IMR-90 (cell line): Measurements from ENCODE around the gene HARS1. TPM values are rescaled to one million over a fixed set of nuclear protein-coding genes. Genes with fewer than 3 reads are reported as not detected.

Experiments used
- ATAC-seq: fragments of 200-7000 bp; cut with Tn5 transposase; 2 replicates; pipeline ENCODE4 v1.9.1; 2020; ENCODE audit warnings: low read depth, mild to moderate bottlenecking, moderate library complexity
- BruUV-seq: library from RNA; stranded (reverse); fragments of 400-500 nt; replicated peaks from 2 replicates; lab custom pipeline; 2021; lab: Mats Ljungman, UMichigan
- CTCF ChIA-PET: fragments of 300-600 bp; formaldehyde crosslinking; extraction: SDS; loops from one replicate; lab custom pipeline; 2021; ENCODE audit warnings: antibody characterized with exemption; lab: Yijun Ruan, JAX
- POLR2A ChIA-PET: fragments of 300-600 bp; sonication (Branson Sonifier 250); formaldehyde crosslinking; loops from one replicate; lab custom pipeline; 2022; ENCODE audit warnings: antibody characterized with exemption; ENCODE audit not compliant: unreplicated experiment; lab: Charles Lee
- DNase-seq: peaks from one replicate; pipeline ENCODE4 v3.0.0; 2013
- H2AFZ ChIP-seq: replicated peaks from 2 replicates; pipeline ENCODE3; 2013; ENCODE audit warnings: low read length, mild to moderate bottlenecking; ENCODE audit not compliant: poor library complexity
- H2AK5ac ChIP-seq: 2 replicates; pipeline ENCODE4 v1.6.1; 2013; ENCODE audit warnings: low read depth, low read length, inconsistent platforms
- H2AK9ac ChIP-seq: replicated peaks from 2 replicates; pipeline ENCODE3; 2013; ENCODE audit warnings: mild to moderate bottlenecking, low read depth, low read length, moderate library complexity; ENCODE audit not compliant: poor library complexity
- H2BK120ac ChIP-seq: 2 replicates; pipeline ENCODE4 v1.6.1; 2013; ENCODE audit warnings: low read depth, low read length, inconsistent platforms
- H2BK15ac ChIP-seq: 3 replicates; pipeline ENCODE4 v1.6.1; 2013; ENCODE audit warnings: low read depth, low read length, inconsistent platforms
- H2BK20ac ChIP-seq: 2 replicates; pipeline ENCODE4 v1.6.1; 2013; ENCODE audit warnings: low read depth, mild to moderate bottlenecking, inconsistent platforms, low read length, moderate library complexity
- H2BK5ac ChIP-seq: 2 replicates; pipeline ENCODE4 v1.6.1; 2013; ENCODE audit warnings: mild to moderate bottlenecking, low read depth, low read length, inconsistent platforms; ENCODE audit not compliant: poor library complexity, severe bottlenecking
- H3K14ac ChIP-seq: replicated peaks from 2 replicates; pipeline ENCODE4 v1.6.1; 2013; ENCODE audit warnings: low read depth, low read length, inconsistent platforms
- H3K18ac ChIP-seq: 2 replicates; pipeline ENCODE4 v1.6.1; 2013; ENCODE audit warnings: low read depth, low read length, control low read depth
- H3K23ac ChIP-seq: 2 replicates; pipeline ENCODE4 v1.6.1; 2013; ENCODE audit warnings: low read depth, low read length, inconsistent platforms
- H3K27ac ChIP-seq: 2 replicates; pipeline ENCODE4 v1.5.1; 2013; ENCODE audit warnings: mild to moderate bottlenecking, control low read depth, low read length; ENCODE audit not compliant: insufficient read depth
- H3K27me3 ChIP-seq: 2 replicates; pipeline ENCODE4 v1.6.1; 2013; ENCODE audit warnings: low read length; ENCODE audit not compliant: control insufficient read depth, insufficient read depth
- H3K36me3 ChIP-seq: 2 replicates; pipeline ENCODE4 v1.6.1; 2013; ENCODE audit warnings: low read length, mixed read lengths; ENCODE audit not compliant: control insufficient read depth, insufficient read depth
- H3K4ac ChIP-seq: 2 replicates; pipeline ENCODE4 v1.6.1; 2013; ENCODE audit warnings: low read depth, low read length, inconsistent platforms
- H3K4me1 ChIP-seq: 2 replicates; pipeline ENCODE4 v1.6.1; 2013; ENCODE audit warnings: low read length, mixed read lengths; ENCODE audit not compliant: control insufficient read depth, insufficient read depth
- H3K4me2 ChIP-seq: 2 replicates; pipeline ENCODE4 v1.6.1; 2013; ENCODE audit warnings: low read depth, mild to moderate bottlenecking, control low read depth, low read length, moderate library complexity
- H3K4me3 ChIP-seq: 2 replicates; pipeline ENCODE4 v1.5.1; 2013; ENCODE audit warnings: low read depth, mild to moderate bottlenecking, control low read depth, low read length, moderate library complexity; ENCODE audit not compliant: insufficient read depth
- H3K56ac ChIP-seq: 2 replicates; pipeline ENCODE4 v1.6.1; 2013; ENCODE audit warnings: low read length, inconsistent platforms; ENCODE audit not compliant: insufficient read depth; ENCODE audit errors: extremely low read depth
- H3K79me1 ChIP-seq, 2 experiments: 2 replicates each; pipeline ENCODE4 v1.6.1; 2013; ENCODE audit warnings: low read length in 2 of 2, inconsistent platforms in 1 of 2, low read depth in 1 of 2
- H3K9ac ChIP-seq: 2 replicates; pipeline ENCODE4 v1.6.1; 2013; ENCODE audit warnings: low read depth, low read length, control low read depth
- H3K9me1 ChIP-seq: 2 replicates; pipeline ENCODE4 v1.6.1; 2013; ENCODE audit warnings: low read length, inconsistent platforms; ENCODE audit not compliant: insufficient read depth
- H3K9me3 ChIP-seq: 2 replicates; pipeline ENCODE4 v1.6.1; 2013; ENCODE audit warnings: low read length; ENCODE audit not compliant: control insufficient read depth, insufficient read depth
- H4K20me1 ChIP-seq: 2 replicates; pipeline ENCODE4 v1.6.1; 2013; ENCODE audit warnings: low read length, inconsistent platforms; ENCODE audit not compliant: insufficient read depth
- H4K5ac ChIP-seq: 2 replicates; pipeline ENCODE4 v1.6.1; 2013; ENCODE audit warnings: mild to moderate bottlenecking, low read depth, low read length, control low read depth
- H4K8ac ChIP-seq, 2 experiments: 2 replicates each; pipeline ENCODE4 v1.6.1; 2013; ENCODE audit warnings: low read depth in 2 of 2, low read length in 2 of 2, control low read depth in 1 of 2, inconsistent platforms in 1 of 2
- H4K91ac ChIP-seq: 2 replicates; pipeline ENCODE4 v1.6.1; 2013; ENCODE audit warnings: low read depth, low read length, inconsistent platforms; ENCODE audit not compliant: insufficient read depth
- CTCF ChIP-seq: conservative IDR thresholded peaks from 2 replicates; pipeline ENCODE4 v1.5.1; 2012; ENCODE audit warnings: mild to moderate bottlenecking, low read depth, low read length, improper control_type of control experiment
- ELK1 ChIP-seq: fragments of 150-350 bp; IDR thresholded peaks from 2 replicates; pipeline ENCODE4 v1.6.1; 2016; ENCODE audit warnings: low read depth, mild to moderate bottlenecking, low read length, moderate library complexity, borderline replicate concordance
- MAFK ChIP-seq: IDR thresholded peaks from 2 replicates; pipeline ENCODE4 v1.6.1; 2012; ENCODE audit warnings: low read depth, low read length, improper control_type of control experiment
- MAZ ChIP-seq: IDR thresholded peaks from 2 replicates; pipeline ENCODE4 v1.6.1; 2012; ENCODE audit warnings: low read depth, mild to moderate bottlenecking, low read length, improper control_type of control experiment, moderate library complexity, borderline replicate concordance
- NFE2L2 ChIP-seq: fragments of 150-350 bp; IDR thresholded peaks from 2 replicates; pipeline ENCODE4 v1.6.1; 2016; ENCODE audit warnings: low read depth, mild to moderate bottlenecking, low read length
- POLR2A ChIP-seq: IDR thresholded peaks from 2 replicates; pipeline ENCODE4 v1.6.1; 2012; ENCODE audit warnings: mild to moderate bottlenecking, low read depth, low read length
- RAD21 ChIP-seq: IDR thresholded peaks from 2 replicates; pipeline ENCODE4 v1.6.1; 2012; ENCODE audit warnings: low read length, improper control_type of control experiment
- WGBS, 2 experiments: methylation state at CpG; one replicate each; pipeline versions ENCODE4 v1.1.5 to v1.1.7; 2013; ENCODE audit warnings: missing lambda C conversion rate in 2 of 2; ENCODE audit not compliant: insufficient read length in 1 of 2; ENCODE audit errors: extremely low coverage in 2 of 2; 5-methylcytosine and 5-hydroxymethylcytosine counted together
- dilution Hi-C: fragments of 300-500 bp; cut with HindIII; formaldehyde crosslinking; loops from one replicate; pipeline ENCODE4 v1.14.3; 2018; ENCODE audit warnings: low sequenced_read_pairs; ENCODE audit not compliant: unreplicated experiment
- in situ Hi-C: fragments of 300-500 bp; cut with MboI; formaldehyde crosslinking; loops from 3 replicates; pipeline ENCODE4 v1.14.3; 2019; ENCODE audit warnings: low sequenced_read_pairs, inconsistent platforms, mixed read lengths
- intact Hi-C: fragments of 100-400 bp; cut with micrococcal nuclease; formaldehyde crosslinking; loops from 2 replicates; pipeline ENCODE4 v1.10.0; 2022
- polyA plus RNA-seq, 3 experiments: library from polyadenylated mRNA; depleted of rRNA; stranded (reverse); fragments of >200 nt; gene quantifications; 2 replicates each; pipeline ENCODE4 v1.2.3, GENCODE V29; 2012; ENCODE audit warnings: low replicate concordance in 1 of 3
- total RNA-seq: library from RNA; depleted of rRNA; stranded (reverse); fragments of >200 nt; gene quantifications from 2 replicates; pipeline ENCODE4 v1.2.3, GENCODE V29; 2012

HARS1 gene
- total and polyA plus RNA-seq, 2 of the 4 experiments (the other 2 are of a cell fraction) = 97.6 to 141 TPM

DNA sequence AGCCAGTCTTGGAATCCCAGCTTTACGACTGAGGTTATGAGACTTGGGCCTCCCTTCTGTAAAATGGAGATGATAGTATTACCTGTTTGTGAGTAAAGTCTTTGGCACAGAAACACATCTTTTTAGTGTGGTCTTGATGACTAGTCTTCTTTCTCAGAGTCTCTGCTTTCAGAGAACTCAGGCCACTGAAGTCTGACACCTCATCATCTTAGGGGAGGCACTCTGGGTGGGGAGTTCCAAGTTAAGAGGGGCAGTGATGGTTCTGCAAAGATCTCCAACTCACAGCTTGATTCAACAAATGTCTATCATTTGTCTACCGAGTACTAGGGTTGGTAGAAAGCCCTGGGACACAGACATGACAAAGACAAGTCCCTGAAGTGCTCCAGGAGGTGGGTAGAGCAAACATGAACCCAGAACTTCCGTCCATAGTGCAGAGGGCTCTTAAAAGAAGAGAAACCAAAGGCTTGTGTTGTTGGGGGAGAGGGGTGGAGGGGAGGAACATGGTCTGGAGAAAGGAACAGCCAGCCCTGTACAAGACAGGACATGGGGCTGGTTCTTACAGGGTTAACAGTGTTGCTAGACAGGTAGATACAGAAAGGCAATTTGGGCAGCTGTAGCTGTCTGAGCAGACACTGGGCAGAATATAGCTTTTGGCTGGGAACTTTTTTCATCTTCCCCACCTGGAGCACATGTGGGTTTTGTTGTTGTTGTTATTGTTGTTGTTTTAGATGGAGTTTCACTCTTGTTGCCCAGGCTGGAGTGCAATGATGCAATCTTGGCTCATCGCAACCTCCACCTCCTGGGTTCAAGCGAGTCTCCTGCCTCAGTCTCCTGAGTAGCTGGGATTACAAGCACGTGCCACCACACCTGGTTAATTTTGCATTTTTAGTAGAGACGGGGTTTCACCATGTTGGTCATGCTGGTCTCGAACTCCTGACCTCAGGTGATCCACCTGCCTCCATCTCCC is 55.6 kb downstream of the HARS1 start:
- intact Hi-C loops (loop anchor here (1.0 to 10.0 kb wide), 4 partner anchors 60 to 391 kb away; partner anchors contain the start of genes APBB3 and SLC35A4), in situ Hi-C loops (no loop called here), dilution Hi-C loops (no loop called here)
- H2AK9ac ChIP-seq = no peak overlapping the region
- peaks cover 6 to 9% of the 10 kb centered on the region in 2 experiments for H3K79me1 ChIP-seq
- H3K23ac ChIP-seq = no peak overlapping the region
- H3K14ac ChIP-seq = no peak overlapping the region
- 100% methylated on average over 1 of the region's 8 CpGs; no CpG with 5 or more reads in 1 of the 2 experiments for WGBS, 2 experiments
- no peak overlapping the region for H3K9ac ChIP-seq
- BruUV-seq = no TSS peak
- H2BK20ac ChIP-seq = no peak overlapping the region
- H3K4me2 ChIP-seq = no peak overlapping the region
- no peak overlapping the region for H3K4me3 ChIP-seq
- no peak overlapping the region for H2BK5ac ChIP-seq
- no peak for DNase-seq
- no peaks in the 10 kb centered on the region for H4K20me1 ChIP-seq
- no peak overlapping the region for H2BK15ac ChIP-seq
- ATAC-seq = no peak
- peaks cover 8% of the 10 kb centered on the region for H3K4me1 ChIP-seq
- H4K8ac ChIP-seq = no peak overlapping the region
- peaks cover 4% of the 10 kb centered on the region for H3K9me1 ChIP-seq
- H3K18ac ChIP-seq = no peak overlapping the region
- H3K9me3 ChIP-seq = no peaks in the 10 kb centered on the region
- no peak overlapping the region; the same call in 1 of the 2 replicates for H2AK5ac ChIP-seq
- ChIA-PET POLR2A (interaction anchor here (0.6 kb wide), 1 partner anchor 269 kb away, joined by 3 read pairs; no protein-coding TSS in a partner anchor), CTCF (interaction anchor here (0.6 to 1.4 kb wide), 4 partner anchors 9 to 88 kb away, joined by 3 to 8 read pairs (median 4); partner anchors contain the start of genes EIF4EBP3 and SRA1)
- no peak overlapping the region for H2BK120ac ChIP-seq
- H3K27me3 ChIP-seq = peaks cover 15% of the 10 kb centered on the region
- no peaks in the 10 kb centered on the region for H3K36me3 ChIP-seq
- no peak overlapping the region for H4K91ac ChIP-seq
- no peak overlapping the region for H3K56ac ChIP-seq
- H3K27ac ChIP-seq = no peak overlapping the region
- no peak for TF ChIP-seq MAZ
- no peak for TF ChIP-seq POLR2A
- no peak for TF ChIP-seq NFE2L2
- no peak for TF ChIP-seq ELK1
- no peak for TF ChIP-seq RAD21
- no peak for TF ChIP-seq MAFK
- TF ChIP-seq CTCF = no peak
- no peak overlapping the region for H3K4ac ChIP-seq
- no peak overlapping the region for H4K5ac ChIP-seq
- no peak overlapping the region for H2AFZ ChIP-seq
